B cell (primary cell): ENCODE data around the gene CORO2B.

Experiments used
- EZH2 ChIP-seq: IDR thresholded peaks from 2 replicates; pipeline ENCODE4 v1.6.1; 2012; ENCODE audit warnings: borderline replicate concordance, low read depth, mild to moderate bottlenecking, moderate library complexity, low read length; ENCODE audit not compliant: insufficient read depth, poor library complexity, severe bottlenecking
- TF ChIP-seq, protein P1 (sequence below): fragments of 200-600 bp; IDR thresholded peaks from one replicate; pipeline ENCODE4 v1.8.0; 2022; ENCODE audit warnings: antibody characterized with exemption, mild to moderate bottlenecking

DNA sequence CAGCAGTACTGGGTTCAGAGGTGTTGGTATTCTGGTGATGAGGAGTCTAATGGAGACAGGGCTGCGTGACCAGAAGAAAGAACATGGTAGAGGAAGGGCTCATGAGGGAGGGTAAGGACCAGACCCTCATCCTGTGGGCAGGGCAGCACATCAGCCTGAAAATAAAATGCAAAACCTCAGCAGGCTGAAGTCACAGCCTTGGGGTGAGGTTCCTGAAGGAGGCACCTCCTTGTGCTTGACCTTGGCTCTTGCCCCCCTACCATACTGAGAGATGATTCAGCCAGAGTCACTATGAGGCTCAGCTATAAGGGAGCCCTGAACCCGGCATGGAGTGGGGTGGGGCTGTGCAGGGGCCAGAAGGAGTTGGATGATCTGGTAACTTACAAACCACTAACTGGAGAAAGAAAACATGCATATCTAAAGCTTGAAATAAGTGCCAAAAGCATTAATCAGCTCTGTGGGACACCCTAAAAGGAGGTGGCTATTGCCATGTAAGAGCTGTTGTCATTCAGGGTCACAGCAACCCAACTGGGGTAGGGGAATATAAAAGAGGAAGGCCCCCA is 60.2 kb downstream of the CORO2B start:
- TF ChIP-seq, protein P1, sequence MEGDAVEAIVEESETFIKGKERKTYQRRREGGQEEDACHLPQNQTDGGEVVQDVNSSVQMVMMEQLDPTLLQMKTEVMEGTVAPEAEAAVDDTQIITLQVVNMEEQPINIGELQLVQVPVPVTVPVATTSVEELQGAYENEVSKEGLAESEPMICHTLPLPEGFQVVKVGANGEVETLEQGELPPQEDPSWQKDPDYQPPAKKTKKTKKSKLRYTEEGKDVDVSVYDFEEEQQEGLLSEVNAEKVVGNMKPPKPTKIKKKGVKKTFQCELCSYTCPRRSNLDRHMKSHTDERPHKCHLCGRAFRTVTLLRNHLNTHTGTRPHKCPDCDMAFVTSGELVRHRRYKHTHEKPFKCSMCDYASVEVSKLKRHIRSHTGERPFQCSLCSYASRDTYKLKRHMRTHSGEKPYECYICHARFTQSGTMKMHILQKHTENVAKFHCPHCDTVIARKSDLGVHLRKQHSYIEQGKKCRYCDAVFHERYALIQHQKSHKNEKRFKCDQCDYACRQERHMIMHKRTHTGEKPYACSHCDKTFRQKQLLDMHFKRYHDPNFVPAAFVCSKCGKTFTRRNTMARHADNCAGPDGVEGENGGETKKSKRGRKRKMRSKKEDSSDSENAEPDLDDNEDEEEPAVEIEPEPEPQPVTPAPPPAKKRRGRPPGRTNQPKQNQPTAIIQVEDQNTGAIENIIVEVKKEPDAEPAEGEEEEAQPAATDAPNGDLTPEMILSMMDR: no peak
- no peak for TF ChIP-seq EZH2
